ENCODE measurements around the gene KMT2D. TPM values are rescaled to one million over a fixed set of nuclear protein-coding genes. Genes with fewer than 3 reads are reported as not detected.

The KMT2D gene
- total RNA-seq, 1 experiment from 2014 or later = 26.9 TPM

- peak; percentile 62 for DNase-seq (ENCODE audit: low read depth)
Observed at GRCh38 chr12:49019443-49020324, 40.9 kb downstream of the KMT2D start.

- DNase-seq (ENCODE audit: low read depth) = no peak
Observed at GRCh38 chr12:49019120-49019430, 41.5 kb downstream of the KMT2D start.

GRCh38 chr12:49018261-49019119 lies 42.1 kb downstream of the KMT2D start, which contains the start of gene PRKAG1:
Gene PRKAG1 (minus strand): TSS chr12:49018776. CDS start chr12:49018740, 36 bp downstream.
- DNase-seq (ENCODE audit: low read depth) = peak; percentile 96

- peak; percentile 46 for DNase-seq (ENCODE audit: low read depth)
Observed at GRCh38 chr12:49017891-49018260, 42.7 kb downstream of the KMT2D start.

- no peak for DNase-seq (ENCODE audit: low read depth)
Observed at GRCh38 chr12:49015196-49015595, 45.4 kb downstream of the KMT2D start.

- peak; percentile 63 for DNase-seq (ENCODE audit: low read depth)
Observed at GRCh38 chr12:49014547-49014946, 46.0 kb downstream of the KMT2D start.

GRCh38 chr12:49013428-49013827 lies 47.2 kb downstream of the KMT2D start:
- DNase-seq (ENCODE audit: low read depth) = no peak

- DNase-seq (ENCODE audit: low read depth) = no peak
Observed at GRCh38 chr12:49012739-49013138, 47.9 kb downstream of the KMT2D start.

Other genes starting within 250 kb of the KMT2D start
- 29.4 and 30.0 TPM in 2 replicates for gene CACNB3, start 242.3 kb downstream of the KMT2D start, total RNA-seq (2014; rRNA removed)
- gene DDX23, start 208.6 kb downstream of the KMT2D start, total RNA-seq (2014; rRNA removed) = 91.0 and 98.6 TPM in 2 replicates
- gene RND1, start 194.9 kb downstream of the KMT2D start, total RNA-seq (2014; rRNA removed) = not detected in 2 replicates
- gene FKBP11, start 135.3 kb downstream of the KMT2D start, total RNA-seq (2014; rRNA removed) = 12.6 and 17.3 TPM in 2 replicates
- 75.0 and 88.8 TPM in 2 replicates for gene ARF3, start 103.3 kb downstream of the KMT2D start, total RNA-seq (2014; rRNA removed)
- 1.5 TPM in 1 of 2 replicates, not detected in the other for gene WNT10B, start 89.1 kb downstream of the KMT2D start, total RNA-seq (2014; rRNA removed)
- gene WNT1, start 82.5 kb downstream of the KMT2D start, total RNA-seq (2014; rRNA removed) = not detected in 2 replicates
- gene DDN, start 61.4 kb downstream of the KMT2D start, total RNA-seq (2014; rRNA removed) = 0.06 and 0.52 TPM in 2 replicates
- 68.0 and 77.4 TPM in 2 replicates for gene PRKAG1, start 42.0 kb downstream of the KMT2D start, total RNA-seq (2014; rRNA removed)
- gene RHEBL1, start 9.2 kb upstream of the KMT2D start, total RNA-seq (2014; rRNA removed) = 0.90 and 2.9 TPM in 2 replicates
- 0.06 TPM in 1 of 2 replicates, not detected in the other for gene DHH, start 34.0 kb upstream of the KMT2D start, total RNA-seq (2014; rRNA removed)
- 20.5 and 25.0 TPM in 2 replicates for gene LMBR1L, start 50.1 kb upstream of the KMT2D start, total RNA-seq (2014; rRNA removed)
- gene TUBA1B, start 70.6 kb upstream of the KMT2D start, total RNA-seq (2014; rRNA removed) = 3,747 and 3,781 TPM in 2 replicates
- 953 and 1,210 TPM in 2 replicates for gene TUBA1A, start 128.3 kb upstream of the KMT2D start, total RNA-seq (2014; rRNA removed)
- 1,345 and 1,346 TPM in 2 replicates for gene TUBA1C, start 204.3 kb upstream of the KMT2D start, total RNA-seq (2014; rRNA removed)
- gene PRPH, start 234.4 kb upstream of the KMT2D start, total RNA-seq (2014; rRNA removed) = 0.11 and 0.26 TPM in 2 replicates